ENCODE results near the gene LOXL3. TPM values are rescaled to one million over a fixed set of nuclear protein-coding genes. Genes with fewer than 3 reads are reported as not detected.

LOXL3 gene
- polyA plus RNA-seq, 1 donor (not counting 4 experiments of a cell fraction or from before 2014, with no cell fraction given): 0.21 TPM

GRCh38 chr2:74491648-74492544, 61.8 kb downstream of the LOXL3 start:
- H3K9me1 ChIP-seq (ENCODE audit: control insufficient read depth, extremely low read depth, insufficient read depth, low read length): no peaks in the 10 kb centered on the region
- H3K9me3 ChIP-seq (ENCODE audit: control insufficient read depth, low read depth, low read length): no peaks in the 10 kb centered on the region
- peaks cover 4% of the 10 kb centered on the region for H3K79me2 ChIP-seq (ENCODE audit: control insufficient read depth, insufficient read depth, low read length)
- H3K4me2 ChIP-seq (ENCODE audit: control insufficient read depth, extremely low read depth, insufficient read depth, low read depth, low read length): no peak overlapping the region
- H3K27ac ChIP-seq (ENCODE audit: control insufficient read depth, insufficient read depth, low read length): no peak overlapping the region
- H3K36me3 ChIP-seq (ENCODE audit: control insufficient read depth in 2 of 2, extremely low read depth in 1 of 2, insufficient read depth in 2 of 2, low read length in 2 of 2): peaks cover 32 to 39% of the 10 kb centered on the region in 2 experiments
- H4K20me1 ChIP-seq (ENCODE audit: control insufficient read depth, extremely low read depth, insufficient read depth, low read length): no peaks in the 10 kb centered on the region
- DNase-seq (ENCODE audit: low read depth, low spot score) (no peak), FAIRE-seq (no peak)
- H3K27me3 ChIP-seq (ENCODE audit: control insufficient read depth, extremely low read depth, insufficient read depth, low read length): no peaks in the 10 kb centered on the region
- no peak overlapping the region for H3K9ac ChIP-seq (ENCODE audit: control insufficient read depth, extremely low read depth, insufficient read depth, low read length)
- TF ChIP-seq EZH2 (IDR thresholded peaks at IDR 0.05; ENCODE audit: low read length) (no peak), CTCF (optimal IDR thresholded peaks at IDR 0.05 in 1 of 3, IDR thresholded peaks at IDR 0.05 in 1 of 3, conservative IDR thresholded peaks at IDR 0.05 in 1 of 3; ENCODE audit: extremely low read depth in 1 of 3, insufficient read depth in 2 of 3, low read length in 3 of 3) (no peak)
- H2AFZ ChIP-seq (ENCODE audit: control insufficient read depth, low read length): no peak overlapping the region
- H3K4me1 ChIP-seq (ENCODE audit: control insufficient read depth, extremely low read depth, insufficient read depth, low read length): peaks cover 13% of the 10 kb centered on the region
- dilution Hi-C loops (cut with MboI; ENCODE audit: extremely low pct_ligation_motif_present, low sequenced_read_pairs): no loop called here
- no peak overlapping the region for H3K4me3 ChIP-seq (ENCODE audit: control insufficient read depth in 2 of 3, extremely low read depth in 1 of 3, insufficient read depth in 2 of 3, low read depth in 1 of 3, low read length in 3 of 3)

GRCh38 chr2:74489906-74490305, 63.8 kb downstream of the LOXL3 start:
- Histone ChIP-seq H3K9me1 (ENCODE audit: control insufficient read depth, extremely low read depth, insufficient read depth, low read length) (no peaks in the 10 kb centered on the region), H3K36me3 (ENCODE audit: control insufficient read depth in 2 of 2, extremely low read depth in 1 of 2, insufficient read depth in 2 of 2, low read length in 2 of 2) (peaks cover 31 to 45% of the 10 kb centered on the region in 2 experiments), H3K9ac (ENCODE audit: control insufficient read depth, extremely low read depth, insufficient read depth, low read length) (no peak overlapping the region), H2AFZ (ENCODE audit: control insufficient read depth, low read length) (no peak overlapping the region), H3K4me2 (ENCODE audit: control insufficient read depth, extremely low read depth, insufficient read depth, low read depth, low read length) (no peak overlapping the region), H3K9me3 (ENCODE audit: control insufficient read depth, low read depth, low read length) (no peaks in the 10 kb centered on the region), H3K4me3 (ENCODE audit: control insufficient read depth in 2 of 3, extremely low read depth in 1 of 3, insufficient read depth in 2 of 3, low read depth in 1 of 3, low read length in 3 of 3) (no peak overlapping the region), H3K27ac (ENCODE audit: control insufficient read depth, insufficient read depth, low read length) (no peak overlapping the region), H4K20me1 (ENCODE audit: control insufficient read depth, extremely low read depth, insufficient read depth, low read length) (no peaks in the 10 kb centered on the region), H3K79me2 (ENCODE audit: control insufficient read depth, insufficient read depth, low read length) (peaks cover 12% of the 10 kb centered on the region), H3K4me1 (ENCODE audit: control insufficient read depth, extremely low read depth, insufficient read depth, low read length) (peaks cover 10% of the 10 kb centered on the region), H3K27me3 (ENCODE audit: control insufficient read depth, extremely low read depth, insufficient read depth, low read length) (no peaks in the 10 kb centered on the region)
- no peak for DNase-seq (ENCODE audit: low read depth, low spot score)
- dilution Hi-C loops (cut with MboI; ENCODE audit: extremely low pct_ligation_motif_present, low sequenced_read_pairs): no loop called here
- FAIRE-seq: no peak
- no peak for TF ChIP-seq CTCF (optimal IDR thresholded peaks at IDR 0.05 in 1 of 3, IDR thresholded peaks at IDR 0.05 in 1 of 3, conservative IDR thresholded peaks at IDR 0.05 in 1 of 3; ENCODE audit: extremely low read depth in 1 of 3, insufficient read depth in 2 of 3, low read length in 3 of 3)
- no peak for TF ChIP-seq EZH2 (IDR thresholded peaks at IDR 0.05; ENCODE audit: low read length)

Data from keratinocyte (primary cell).